NCI-H128 (cell line): Measurements from ENCODE around the gene MYB.

Experiments used
- DNase-seq: peaks from one replicate; lab custom pipeline; 2025; ENCODE audit not compliant: unreplicated experiment; lab: John Stamatoyannopoulos, UW

The MYB gene

GRCh38 chr6:135219346-135219745, 38.2 kb downstream of the MYB start:
- no peak for DNase-seq

- no peak for DNase-seq
These were observed 39.9 kb downstream of the MYB start for GRCh38 chr6:135221042-135221441.

- no peak for DNase-seq
These were observed 40.4 kb downstream of the MYB start for GRCh38 chr6:135221505-135221904.

GRCh38 chr6:135222623-135223022, 41.5 kb downstream of the MYB start:
- DNase-seq = no peak

GRCh38 chr6:135224037-135224647, 43.0 kb downstream of the MYB start:
- no peak for DNase-seq

- DNase-seq = no peak
These were observed 44.8 kb downstream of the MYB start for GRCh38 chr6:135225911-135226310.

GRCh38 chr6:135226537-135226936, 45.4 kb downstream of the MYB start:
- no peak for DNase-seq

GRCh38 chr6:135227349-135227748, 46.2 kb downstream of the MYB start:
- no peak for DNase-seq

- DNase-seq = no peak
These were observed 46.6 kb downstream of the MYB start for GRCh38 chr6:135227758-135228157.

GRCh38 chr6:135228486-135228885, 47.4 kb downstream of the MYB start:
- no peak for DNase-seq

- DNase-seq = no peak
These were observed 48.9 kb downstream of the MYB start for GRCh38 chr6:135229996-135230395.

- no peak for DNase-seq
These were observed 49.8 kb downstream of the MYB start for GRCh38 chr6:135230711-135231468.

GRCh38 chr6:135231469-135231844, 50.3 kb downstream of the MYB start:
- DNase-seq = no peak

GRCh38 chr6:135233686-135234491, 52.8 kb downstream of the MYB start:
- DNase-seq = no peak

- DNase-seq = no peak
These were observed 53.3 kb downstream of the MYB start for GRCh38 chr6:135234492-135234780.

- DNase-seq = no peak
These were observed 54.6 kb downstream of the MYB start for GRCh38 chr6:135235716-135236115.

- no peak for DNase-seq
These were observed 55.2 kb downstream of the MYB start for GRCh38 chr6:135236319-135236718.

GRCh38 chr6:135236732-135237131, 55.6 kb downstream of the MYB start:
- DNase-seq = no peak

GRCh38 chr6:135240711-135241110, 59.6 kb downstream of the MYB start:
- DNase-seq = no peak

GRCh38 chr6:135243871-135244796, 63.0 kb downstream of the MYB start:
- no peak for DNase-seq

GRCh38 chr6:135244805-135245204, 63.7 kb downstream of the MYB start:
- DNase-seq = no peak
